Embryonic facial prominence (tissue), 1 donor: Measurements from ENCODE around the gene MAPRE2.
"Not testable (repeated sequence)": the region's sequence is repeated elsewhere in the genome, so short reads cannot be mapped to it uniquely, and the experiment has no call there.

Experiments used
- DNase-seq: peaks from one replicate; pipeline ENCODE4 v3.0.0-alpha.2; 2016; ENCODE audit errors: extremely low spot score

Gene MAPRE2

GRCh38 chr18:35089891-35090550 lies 48.8 kb downstream of the MAPRE2 start:
- DNase-seq, result no peak

- no peak for DNase-seq
Measured at GRCh38 chr18:35091841-35092240, 50.6 kb downstream of the MAPRE2 start.

GRCh38 chr18:35095983-35096676 lies 54.9 kb downstream of the MAPRE2 start:
- no peak for DNase-seq

GRCh38 chr18:35096677-35097011 lies 55.4 kb downstream of the MAPRE2 start:
- DNase-seq, result no peak

- DNase-seq, result no peak
Measured at GRCh38 chr18:35097195-35097594, 56.0 kb downstream of the MAPRE2 start.

GRCh38 chr18:35097763-35098162 lies 56.5 kb downstream of the MAPRE2 start:
- no peak for DNase-seq

- DNase-seq, result no peak
Measured at GRCh38 chr18:35099911-35100310, 58.7 kb downstream of the MAPRE2 start.

- DNase-seq, result no peak
Measured at GRCh38 chr18:35104391-35105051, 63.3 kb downstream of the MAPRE2 start.

GRCh38 chr18:35106013-35106844 lies 65.0 kb downstream of the MAPRE2 start:
- no peak for DNase-seq

- no peak for DNase-seq
Measured at GRCh38 chr18:35106845-35107148, 65.6 kb downstream of the MAPRE2 start.

- no peak for DNase-seq
Measured at GRCh38 chr18:35107216-35107615, 66.0 kb downstream of the MAPRE2 start.

GRCh38 chr18:35108088-35108487 lies 66.9 kb downstream of the MAPRE2 start:
- DNase-seq, result not testable (repeated sequence)

GRCh38 chr18:35110059-35110458 lies 68.8 kb downstream of the MAPRE2 start:
- DNase-seq, result no peak

GRCh38 chr18:35110554-35111485 lies 69.6 kb downstream of the MAPRE2 start:
- no peak for DNase-seq

GRCh38 chr18:35112696-35113095 lies 71.5 kb downstream of the MAPRE2 start:
- DNase-seq, result no peak

- no peak for DNase-seq
Measured at GRCh38 chr18:35114305-35114704, 73.1 kb downstream of the MAPRE2 start.

- no peak for DNase-seq
Measured at GRCh38 chr18:35116784-35117318, 75.6 kb downstream of the MAPRE2 start.

GRCh38 chr18:35117372-35117771 lies 76.2 kb downstream of the MAPRE2 start:
- no peak for DNase-seq

GRCh38 chr18:35117951-35118411 lies 76.8 kb downstream of the MAPRE2 start:
- no peak for DNase-seq

- DNase-seq, result no peak
Measured at GRCh38 chr18:35118641-35119040, 77.4 kb downstream of the MAPRE2 start.

- DNase-seq, result no peak
Measured at GRCh38 chr18:35121038-35121437, 79.8 kb downstream of the MAPRE2 start.
